Measurements from ENCODE around the gene LBP.

DNA sequence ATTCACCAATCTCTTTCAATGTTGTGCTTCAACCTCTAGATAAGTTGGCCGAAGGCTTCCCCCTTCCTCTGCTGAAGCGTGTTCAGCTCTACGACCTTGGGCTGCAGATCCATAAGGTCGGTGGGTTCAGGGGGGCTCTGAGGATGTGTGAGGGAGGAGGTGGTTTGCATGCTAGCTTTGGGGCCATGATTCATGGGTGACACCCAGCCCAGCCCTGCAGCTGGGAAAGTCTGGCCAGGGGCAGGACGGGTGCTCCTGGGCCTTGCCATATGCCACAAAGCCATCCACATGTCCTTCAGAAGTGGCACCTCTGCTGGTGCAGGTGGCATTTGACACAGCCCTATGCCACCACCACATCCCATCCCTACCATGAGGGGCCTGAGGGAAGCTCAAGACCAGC lies 27.6 kb downstream of the LBP start:
- TF ChIP-seq, protein P1, sequence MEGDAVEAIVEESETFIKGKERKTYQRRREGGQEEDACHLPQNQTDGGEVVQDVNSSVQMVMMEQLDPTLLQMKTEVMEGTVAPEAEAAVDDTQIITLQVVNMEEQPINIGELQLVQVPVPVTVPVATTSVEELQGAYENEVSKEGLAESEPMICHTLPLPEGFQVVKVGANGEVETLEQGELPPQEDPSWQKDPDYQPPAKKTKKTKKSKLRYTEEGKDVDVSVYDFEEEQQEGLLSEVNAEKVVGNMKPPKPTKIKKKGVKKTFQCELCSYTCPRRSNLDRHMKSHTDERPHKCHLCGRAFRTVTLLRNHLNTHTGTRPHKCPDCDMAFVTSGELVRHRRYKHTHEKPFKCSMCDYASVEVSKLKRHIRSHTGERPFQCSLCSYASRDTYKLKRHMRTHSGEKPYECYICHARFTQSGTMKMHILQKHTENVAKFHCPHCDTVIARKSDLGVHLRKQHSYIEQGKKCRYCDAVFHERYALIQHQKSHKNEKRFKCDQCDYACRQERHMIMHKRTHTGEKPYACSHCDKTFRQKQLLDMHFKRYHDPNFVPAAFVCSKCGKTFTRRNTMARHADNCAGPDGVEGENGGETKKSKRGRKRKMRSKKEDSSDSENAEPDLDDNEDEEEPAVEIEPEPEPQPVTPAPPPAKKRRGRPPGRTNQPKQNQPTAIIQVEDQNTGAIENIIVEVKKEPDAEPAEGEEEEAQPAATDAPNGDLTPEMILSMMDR (IDR thresholded peaks at IDR 0.05), result no peak
- no peak for TF ChIP-seq EZH2 (IDR thresholded peaks at IDR 0.05; ENCODE audit: borderline replicate concordance, insufficient read depth, low read depth, low read length, poor library complexity, severe bottlenecking)

Measured in B cell (primary cell).